LoVo (cell line): Measurements from ENCODE around the gene MGP.

ENCODE experiments used
- DNase-seq: peaks from one replicate; pipeline ENCODE4 v3.0.0-alpha.2; 2016; ENCODE audit warnings: low spot score

The MGP gene

GRCh38 chr12:14885718-14886221 lies at the start of gene MGP:
Gene MGP (minus strand): TSS chr12:14885854. CDS start chr12:14885791, 63 bp downstream.
- DNase-seq: no peak

- DNase-seq: peak; percentile 12
Measured at GRCh38 chr12:14935031-14935430, 49.4 kb upstream of the MGP start.

- no peak for DNase-seq
Measured at GRCh38 chr12:14934511-14934910, 48.9 kb upstream of the MGP start.

- peak; percentile 30 for DNase-seq
Measured at GRCh38 chr12:14931791-14932560, 46.3 kb upstream of the MGP start.

- DNase-seq: no peak
Measured at GRCh38 chr12:14931359-14931758, 45.7 kb upstream of the MGP start.

- no peak for DNase-seq
Measured at GRCh38 chr12:14930299-14930698, 44.6 kb upstream of the MGP start.

- peak; percentile 58 for DNase-seq
Measured at GRCh38 chr12:14928931-14929330, 43.3 kb upstream of the MGP start.

GRCh38 chr12:14927267-14927666 lies 41.6 kb upstream of the MGP start:
- no peak for DNase-seq

GRCh38 chr12:14924541-14924940 lies 38.9 kb upstream of the MGP start:
- DNase-seq: no peak

GRCh38 chr12:14923944-14924343 lies 38.3 kb upstream of the MGP start:
- no peak for DNase-seq

- DNase-seq: no peak
Measured at GRCh38 chr12:14921218-14921617, 35.6 kb upstream of the MGP start.

GRCh38 chr12:14920475-14921126 lies 34.9 kb upstream of the MGP start:
- DNase-seq: no peak

GRCh38 chr12:14919455-14919854 lies 33.8 kb upstream of the MGP start:
- DNase-seq: no peak

- DNase-seq: no peak
Measured at GRCh38 chr12:14915736-14916135, 30.1 kb upstream of the MGP start.

- no peak for DNase-seq
Measured at GRCh38 chr12:14913381-14913781, 27.7 kb upstream of the MGP start.

GRCh38 chr12:14911131-14911530 lies 25.5 kb upstream of the MGP start:
- no peak for DNase-seq

- no peak for DNase-seq
Measured at GRCh38 chr12:14910090-14910915, 24.6 kb upstream of the MGP start.

GRCh38 chr12:14907953-14908352 lies 22.3 kb upstream of the MGP start:
- no peak for DNase-seq

GRCh38 chr12:14906114-14906513 lies 20.5 kb upstream of the MGP start:
- no peak for DNase-seq

- DNase-seq: no peak
Measured at GRCh38 chr12:14905269-14906004, 19.8 kb upstream of the MGP start.

- DNase-seq: no peak
Measured at GRCh38 chr12:14904854-14905253, 19.2 kb upstream of the MGP start.
